ENCODE data around the gene IL17D. TPM values are rescaled to one million over a fixed set of nuclear protein-coding genes. Genes with fewer than 3 reads are reported as not detected.

IL17D gene
- total RNA-seq (2021), result 0.59 to 0.64 TPM (median 0.60 TPM) in 3 replicates
- Bru-seq, nascent RNA, result percentile 23 among the genes with signal in this experiment
- long read RNA-seq, experiment 1, partial matches to known transcripts, result 3 of 4 reads
- long read RNA-seq, experiment 1, other reads (novel, unspliced or antisense), result 1 of 4 reads
- long read RNA-seq, experiment 2, partial matches to known transcripts, result 1 of 1 reads
- long read RNA-seq, experiment 2, other reads (novel, unspliced or antisense), result 0 of 1 reads
- long read RNA-seq, experiment 3, result 0 reads

GRCh38 chr13:20702915-20703779 is at the start of gene IL17D:
IL17D (plus strand) TSS chr13:20703699; CDS start chr13:20704002, 303 bp downstream.
- peak; percentile 26 for ATAC-seq
- Mint-ChIP-seq H3K27me3 (ENCODE audit: low read depth) (peaks cover 47% of the 10 kb centered on the region), H3K4me3 (peak within 1 kb of the TSS; percentile 87), H3K27ac (no peak within 1 kb of the TSS), H3K36me3 (no peaks in the 10 kb centered on the region), H3K4me1 (peaks cover 10% of the 10 kb centered on the region), H3K9me3 (no peaks in the 10 kb centered on the region)
- peak; percentile 45 for DNase-seq (ENCODE audit: low spot score)
- no peak for TF ChIP-seq ZNF532 (CRISPR knock-in tag; IDR thresholded peaks at IDR 0.05; ENCODE audit: borderline replicate concordance)
- peak; percentile 77 for TF ChIP-seq HMGXB4 (CRISPR knock-in tag; IDR thresholded peaks at IDR 0.05)
- TF ChIP-seq ZNF121 (CRISPR knock-in tag; IDR thresholded peaks at IDR 0.05), result peak; percentile 91
- no peak for TF ChIP-seq ATF2 (CRISPR knock-in tag; IDR thresholded peaks at IDR 0.05; ENCODE audit: borderline replicate concordance, low read depth)
- TF ChIP-seq E2F5 (CRISPR knock-in tag; IDR thresholded peaks at IDR 0.05), result peak; percentile 50; the same call in 1 of the 2 replicates
- peak; percentile 65 for TF ChIP-seq MAX (CRISPR knock-in tag; IDR thresholded peaks at IDR 0.05)
- CTCF ChIA-PET, result interaction anchor here (0.9 to 2.5 kb wide), 8 partner anchors 8 to 210 kb away, joined by 3 to 16 read pairs (median 4); partner anchors contain the start of genes CRYL1 and EEF1AKMT1
- POLR2A ChIA-PET, result no interaction called here

- CTCF ChIA-PET, result no interaction called here
- TF ChIP-seq E2F5 (CRISPR knock-in tag; IDR thresholded peaks at IDR 0.05) (no peak), NFYB (CRISPR knock-in tag; conservative IDR thresholded peaks at IDR 0.05; ENCODE audit: low read depth) (no peak), KAT7 (CRISPR knock-in tag; IDR thresholded peaks at IDR 0.05; ENCODE audit: borderline replicate concordance) (no peak), GTF2I (CRISPR knock-in tag; conservative IDR thresholded peaks at IDR 0.05) (no peak), NR2C2 (CRISPR knock-in tag; IDR thresholded peaks at IDR 0.05) (no peak), ZNF425 (CRISPR knock-in tag; conservative IDR thresholded peaks at IDR 0.05) (no peak), TCF7 (CRISPR knock-in tag; IDR thresholded peaks at IDR 0.05; ENCODE audit: low read depth) (no peak), ATF3 (CRISPR knock-in tag; conservative IDR thresholded peaks at IDR 0.05) (no peak), STAT6 (CRISPR knock-in tag; conservative IDR thresholded peaks at IDR 0.05; ENCODE audit: low read depth) (no peak)
Observed at GRCh38 chr13:20654156-20654555, 49.3 kb upstream of the IL17D start.

More at GRCh38 chr13:20654156-20654555, 49.3 kb upstream of the IL17D start:
- POLR2A ChIA-PET, result no interaction called here
- Mint-ChIP-seq H3K36me3 (no peaks in the 10 kb centered on the region), H3K27ac (no peak overlapping the region), H3K4me3 (no peak overlapping the region), H3K4me1 (no peaks in the 10 kb centered on the region), H3K27me3 (ENCODE audit: low read depth) (no peaks in the 10 kb centered on the region), H3K9me3 (no peaks in the 10 kb centered on the region)
- ATAC-seq (no peak), DNase-seq (ENCODE audit: low spot score) (no peak)
